PC-3 (cell line): ENCODE data around the gene ZNF473. TPM values are rescaled to one million over a fixed set of nuclear protein-coding genes. Genes with fewer than 3 reads are reported as not detected.

ENCODE experiments used
- ATAC-seq: fragments of 200-7000 bp; cut with Tn5 transposase; 2 replicates; pipeline ENCODE4 v1.9.1; 2020; ENCODE audit warnings: mild to moderate bottlenecking, moderate library complexity
- BruUV-seq: library from RNA; stranded (reverse); fragments of 400-500 nt; replicated peaks from 2 replicates; lab custom pipeline; 2021; lab: Mats Ljungman, UMichigan
- CTCF ChIA-PET: fragments of 300-600 bp; sonication (Branson Sonifier 250); formaldehyde crosslinking; loops from one replicate; lab custom pipeline; 2022; ENCODE audit warnings: antibody characterized with exemption; lab: Charles Lee
- POLR2A ChIA-PET: fragments of 300-600 bp; sonication (Branson Sonifier 250); formaldehyde crosslinking; loops from one replicate; lab custom pipeline; 2022; ENCODE audit warnings: antibody characterized with exemption; ENCODE audit not compliant: unreplicated experiment; lab: Charles Lee
- DNase-seq: peaks from one replicate; pipeline ENCODE4 v3.0.0-alpha.2; 2015
- H2AFZ ChIP-seq: fragments of 300-600 bp; sonication (generic); 2 replicates; pipeline ENCODE4 v1.6.0; 2016; ENCODE audit warnings: antibody characterized with exemption, low read length
- H3F3A ChIP-seq: fragments of 300-600 bp; sonication (generic); one replicate; pipeline ENCODE4 v1.6.0; 2017; ENCODE audit warnings: antibody characterized with exemption, low read length, control low read depth, mild to moderate bottlenecking; ENCODE audit not compliant: unreplicated experiment
- H3K27ac ChIP-seq: fragments of 300-600 bp; sonication (generic); 2 replicates; pipeline ENCODE4 v1.5.1; 2016; ENCODE audit warnings: mild to moderate bottlenecking, low read length
- H3K27me3 ChIP-seq: fragments of 300-600 bp; sonication (generic); 2 replicates; pipeline ENCODE4 v1.6.1; 2016; ENCODE audit warnings: low read length, mixed read lengths
- H3K36me3 ChIP-seq: fragments of 300-600 bp; sonication (generic); 2 replicates; pipeline ENCODE4 v1.6.1; 2016; ENCODE audit warnings: low read depth, mixed run types, low read length, mixed read lengths
- H3K4me1 ChIP-seq: fragments of 300-600 bp; sonication (generic); 2 replicates; pipeline ENCODE4 v1.5.1; 2016; ENCODE audit warnings: low read length; ENCODE audit not compliant: insufficient read depth
- H3K4me2 ChIP-seq: fragments of 300-600 bp; sonication (generic); 2 replicates; pipeline ENCODE4 v1.6.0; 2016; ENCODE audit warnings: low read length
- H3K4me3 ChIP-seq: fragments of 300-600 bp; sonication (generic); 2 replicates; pipeline ENCODE4 v1.5.1; 2016; ENCODE audit warnings: mild to moderate bottlenecking, low read length, mixed read lengths
- H3K79me2 ChIP-seq: fragments of 300-600 bp; sonication (generic); 2 replicates; pipeline ENCODE4 v1.6.1; 2017; ENCODE audit warnings: low read length, mixed read lengths
- H3K9ac ChIP-seq: fragments of 300-600 bp; sonication (generic); 2 replicates; pipeline ENCODE4 v1.6.0; 2016; ENCODE audit warnings: mild to moderate bottlenecking, low read length
- H3K9me2 ChIP-seq: fragments of 300-600 bp; sonication (generic); replicated peaks from 2 replicates; pipeline ENCODE4 v1.6.1; 2016; ENCODE audit warnings: mixed run types, low read length, mixed read lengths
- H3K9me3 ChIP-seq: fragments of 300-600 bp; sonication (generic); 2 replicates; pipeline ENCODE4 v1.6.1; 2016; ENCODE audit warnings: low read length, mixed read lengths
- H4K20me1 ChIP-seq: fragments of 300-600 bp; sonication (generic); 2 replicates; pipeline ENCODE4 v1.6.1; 2016; ENCODE audit warnings: low read length, mixed read lengths
- CTCF ChIP-seq: fragments of 300-600 bp; sonication (generic); conservative IDR thresholded peaks from 2 replicates; pipeline ENCODE4 v1.5.1; 2017; ENCODE audit warnings: antibody characterized with exemption, low read depth, mild to moderate bottlenecking, low read length
- EZH2 ChIP-seq: fragments of 300-600 bp; sonication (generic); IDR thresholded peaks from one replicate; pipeline ENCODE4 v1.6.1; 2017; ENCODE audit warnings: antibody characterized with exemption, mild to moderate bottlenecking, low read length; ENCODE audit not compliant: unreplicated experiment
- EZH2phosphoT487 ChIP-seq: fragments of 300-600 bp; sonication (generic); IDR thresholded peaks from 2 replicates; pipeline ENCODE4 v1.6.1; 2018; ENCODE audit warnings: mild to moderate bottlenecking, antibody characterized with exemption, low read length, borderline replicate concordance
- intact Hi-C: fragments of 100-400 bp; cut with micrococcal nuclease; formaldehyde crosslinking; loops from 2 replicates; pipeline ENCODE4 v1.9.0; 2023
- total RNA-seq: library from RNA; depleted of rRNA; stranded (reverse); fragments of >200 nt; gene quantifications from 2 replicates; pipeline ENCODE4 v1.2.3, GENCODE V29; 2014

ZNF473 gene
- total RNA-seq, 1 experiment from 2014 or later = 18.5 TPM

- POLR2A ChIA-PET = no interaction called here
Measured at GRCh38 chr19:50053119-50053518, 27.3 kb downstream of the ZNF473 start.

GRCh38 chr19:50058425-50058824 lies 32.6 kb downstream of the ZNF473 start:
- TF ChIP-seq CTCF = no peak
- no peak for TF ChIP-seq EZH2phosphoT487
- TF ChIP-seq EZH2 = no peak
- ATAC-seq (no peak), DNase-seq (no peak)
- no peak overlapping the region for H3K4me3 ChIP-seq
- H2AFZ ChIP-seq = no peak overlapping the region
- no peak overlapping the region for H3K9ac ChIP-seq
- no peak overlapping the region for H3K4me2 ChIP-seq
- intact Hi-C loops = no loop called here
- H3K79me2 ChIP-seq = no peaks in the 10 kb centered on the region
- POLR2A ChIA-PET = no interaction called here
- no peaks in the 10 kb centered on the region for H3K36me3 ChIP-seq
- no peaks in the 10 kb centered on the region for H4K20me1 ChIP-seq
- CTCF ChIA-PET = no interaction called here
- H3K9me2 ChIP-seq = no peaks in the 10 kb centered on the region
- H3K27me3 ChIP-seq = no peaks in the 10 kb centered on the region
- no TSS peak for BruUV-seq
- H3K27ac ChIP-seq = no peak overlapping the region
- H3F3A ChIP-seq = no peaks in the 10 kb centered on the region
- no peaks in the 10 kb centered on the region for H3K4me1 ChIP-seq
- peaks cover 39% of the 10 kb centered on the region for H3K9me3 ChIP-seq

More at GRCh38 chr19:50053119-50053518, 27.3 kb downstream of the ZNF473 start:
- Histone ChIP-seq H3K9me3 (peaks cover 8% of the 10 kb centered on the region), H3K4me2 (no peak overlapping the region), H3K9me2 (no peaks in the 10 kb centered on the region), H3K4me1 (peaks cover 5% of the 10 kb centered on the region), H3K79me2 (no peaks in the 10 kb centered on the region), H2AFZ (no peak overlapping the region), H3K36me3 (0 out of 2 replicates have a peak, but pooled peaks cover 3% of the 10 kb centered on the region), H3K4me3 (no peak overlapping the region), H3K27me3 (peaks cover 17% of the 10 kb centered on the region; the same call in 1 of the 2 replicates), H3F3A (no peaks in the 10 kb centered on the region), H3K27ac (no peak overlapping the region), H3K9ac (no peak overlapping the region), H4K20me1 (no peaks in the 10 kb centered on the region)
- DNase-seq (no peak), ATAC-seq (no peak)
- intact Hi-C loops = no loop called here
- no peak for TF ChIP-seq EZH2phosphoT487
- no TSS peak for BruUV-seq
- CTCF ChIA-PET = no interaction called here

GRCh38 chr19:50059045-50059444 lies 33.2 kb downstream of the ZNF473 start:
- Histone ChIP-seq H3K9me3 (peaks cover 37% of the 10 kb centered on the region), H3K4me3 (no peak overlapping the region), H3F3A (no peaks in the 10 kb centered on the region), H3K79me2 (no peaks in the 10 kb centered on the region), H3K27ac (no peak overlapping the region), H3K4me1 (no peaks in the 10 kb centered on the region), H3K27me3 (no peaks in the 10 kb centered on the region), H3K36me3 (no peaks in the 10 kb centered on the region), H2AFZ (no peak overlapping the region), H3K9ac (no peak overlapping the region), H4K20me1 (no peaks in the 10 kb centered on the region), H3K4me2 (no peak overlapping the region), H3K9me2 (no peaks in the 10 kb centered on the region)
- no TSS peak for BruUV-seq
- ChIA-PET CTCF (no interaction called here), POLR2A (no interaction called here)
- intact Hi-C loops = no loop called here
- no peak for DNase-seq
- no peak for ATAC-seq
- TF ChIP-seq EZH2 (no peak), EZH2phosphoT487 (no peak), CTCF (no peak)
